HepG2 (cell line): Measurements from ENCODE around the gene PIGZ. TPM values are rescaled to one million over a fixed set of nuclear protein-coding genes. Genes with fewer than 3 reads are reported as not detected.

Source experiments
- DPF2 ChIP-seq: sonication (generic); formaldehyde crosslinking; IDR thresholded peaks from 2 replicates; pipeline ENCODE4 v1.4.0; 2020; ENCODE audit warnings: mild to moderate bottlenecking, low read depth, missing genetic modification reagents, borderline replicate concordance
- GLMP ChIP-seq: sonication (generic); formaldehyde crosslinking; IDR thresholded peaks from 2 replicates; pipeline ENCODE4 v1.9.0; 2021; ENCODE audit warnings: missing genetic modification reagents, mild to moderate bottlenecking, borderline replicate concordance
- HNRNPH1 ChIP-seq: fragments of 200-400 bp; formaldehyde crosslinking; optimal IDR thresholded peaks from 2 replicates; pipeline ENCODE3; 2017; ENCODE audit warnings: mild to moderate bottlenecking, low read depth, low read length
- HNRNPUL1 ChIP-seq: fragments of 200-400 bp; formaldehyde crosslinking; IDR thresholded peaks from 2 replicates; pipeline ENCODE4 v1.6.1; 2017; ENCODE audit warnings: low read depth, mild to moderate bottlenecking, low read length, moderate library complexity
- MATR3 ChIP-seq: sonication (generic); formaldehyde crosslinking; IDR thresholded peaks from 2 replicates; pipeline ENCODE4 v1.4.0; 2020; ENCODE audit warnings: missing genetic modification reagents
- MED1 ChIP-seq: sonication (generic); formaldehyde crosslinking; IDR thresholded peaks from 2 replicates; pipeline ENCODE4 v1.4.0; 2020; ENCODE audit warnings: missing genetic modification reagents
- SMAD1 ChIP-seq: sonication (generic); formaldehyde crosslinking; IDR thresholded peaks from 2 replicates; pipeline ENCODE4 v1.4.0; 2020; ENCODE audit warnings: missing genetic modification reagents, low read depth, mild to moderate bottlenecking, borderline replicate concordance
- SNAPC5 ChIP-seq: sonication (generic); formaldehyde crosslinking; IDR thresholded peaks from 2 replicates; pipeline ENCODE4 v1.8.1; 2023; ENCODE audit warnings: mild to moderate bottlenecking, missing genetic modification reagents, borderline replicate concordance
- TARDBP ChIP-seq: sonication (generic); formaldehyde crosslinking; IDR thresholded peaks from 2 replicates; pipeline ENCODE4 v1.8.0; 2022; ENCODE audit warnings: mild to moderate bottlenecking, missing genetic modification reagents
- TBX3 ChIP-seq: fragments of 450-650 bp; IDR thresholded peaks from 2 replicates; pipeline ENCODE4 v1.6.1; 2017; ENCODE audit warnings: antibody characterized with exemption, mild to moderate bottlenecking, inconsistent platforms, borderline replicate concordance
- ZBTB4 ChIP-seq: sonication (generic); formaldehyde crosslinking; IDR thresholded peaks from 2 replicates; pipeline ENCODE4 v1.4.0; 2020; ENCODE audit warnings: missing genetic modification reagents, mild to moderate bottlenecking, borderline replicate concordance
- ZFP90 ChIP-seq: sonication (generic); formaldehyde crosslinking; IDR thresholded peaks from 2 replicates; pipeline ENCODE4 v1.8.0; 2022; ENCODE audit warnings: missing genetic modification reagents, mild to moderate bottlenecking, inconsistent platforms, borderline replicate concordance
- ZMYM4 ChIP-seq: sonication (generic); formaldehyde crosslinking; IDR thresholded peaks from 2 replicates; pipeline ENCODE4 v1.8.1; 2023; ENCODE audit warnings: mild to moderate bottlenecking, missing genetic modification reagents
- ZNF543 ChIP-seq: sonication (generic); formaldehyde crosslinking; IDR thresholded peaks from 2 replicates; pipeline ENCODE4 v1.4.0; 2020; ENCODE audit warnings: mild to moderate bottlenecking, missing genetic modification reagents
- ZNF574 ChIP-seq: sonication (generic); formaldehyde crosslinking; IDR thresholded peaks from 2 replicates; pipeline ENCODE4 v1.4.0; 2020; ENCODE audit warnings: missing genetic modification reagents
- ZNF598 ChIP-seq: sonication (generic); formaldehyde crosslinking; IDR thresholded peaks from 2 replicates; pipeline ENCODE4 v1.5.1; 2020; ENCODE audit warnings: mild to moderate bottlenecking, missing genetic modification reagents, borderline replicate concordance
- ZNF713 ChIP-seq: sonication (generic); formaldehyde crosslinking; IDR thresholded peaks from 2 replicates; pipeline ENCODE4 v1.4.0; 2020; ENCODE audit warnings: mild to moderate bottlenecking, missing genetic modification reagents
- ZSCAN22 ChIP-seq: sonication (generic); formaldehyde crosslinking; IDR thresholded peaks from 2 replicates; pipeline ENCODE4 v1.4.0; 2020; ENCODE audit warnings: mild to moderate bottlenecking, missing genetic modification reagents
- polyA plus RNA-seq, 8 experiments: library from polyadenylated mRNA; depleted of rRNA in 3 of 8; stranded (reverse) in 7 of 8; unstranded in 1 of 8; fragments of >200 nt; fragmentation: Illumina TruSeq in 4 of 8; extraction: Trizol in 4 of 8; gene quantifications; 2 replicates each; pipeline versions ENCODE4 v1.2.1 to v1.2.3, GENCODE V29; 2011 to 2016; ENCODE audit warnings: low read depth in 4 of 8, missing spikeins in 1 of 8, mixed read lengths in 1 of 8; ENCODE audit not compliant: insufficient read depth in 1 of 8
- total RNA-seq, 5 experiments: library from RNA; depleted of rRNA; stranded (reverse); fragments of >200 nt; fragmentation: Illumina TruSeq; extraction: Trizol; gene quantifications; 2 replicates each; pipeline ENCODE4 v1.2.3, GENCODE V29; 2016; ENCODE audit warnings: low read depth in 1 of 5
- TF ChIP-seq, protein P1 (sequence below): sonication (generic); formaldehyde crosslinking; IDR thresholded peaks from 2 replicates; pipeline ENCODE4 v1.5.0; 2020; ENCODE audit warnings: missing genetic modification reagents

Gene PIGZ
- total and polyA plus RNA-seq, 2 of the 13 experiments (the other 11 are each of a cell fraction or from before 2014, with no cell fraction given): 4.7 to 60.5 TPM

- TF ChIP-seq ZNF574: peak; percentile 66
- TF ChIP-seq ZFP90 (CRISPR knock-in tag): peak; percentile 35; the same call in 1 of the 2 replicates
- peak; percentile 35; the same call in 1 of the 2 replicates for TF ChIP-seq MED1 (CRISPR knock-in tag)
- TF ChIP-seq HNRNPH1: no peak
- TF ChIP-seq HNRNPUL1: no peak
- no peak for TF ChIP-seq ZNF713
- TF ChIP-seq ZNF543 (CRISPR knock-in tag): no peak; the same call in 1 of the 2 replicates
- no peak for TF ChIP-seq SMAD1
- no peak for TF ChIP-seq TBX3
- TF ChIP-seq MATR3: no peak
- TF ChIP-seq ZNF598 (CRISPR knock-in tag): no peak
- TF ChIP-seq ZSCAN22: no peak
- peak; percentile 74; the same call in 1 of the 2 replicates for TF ChIP-seq GLMP (CRISPR knock-in tag)
- 0 out of 2 replicates have a peak, but pooled peaks have one; percentile 38 for TF ChIP-seq ZBTB4 (CRISPR knock-in tag)
- no peak for TF ChIP-seq DPF2 (CRISPR knock-in tag)
- TF ChIP-seq TARDBP (CRISPR knock-in tag): no peak
- TF ChIP-seq ZMYM4 (CRISPR knock-in tag): no peak
- TF ChIP-seq SNAPC5 (CRISPR knock-in tag): no peak
- TF ChIP-seq, protein P1, sequence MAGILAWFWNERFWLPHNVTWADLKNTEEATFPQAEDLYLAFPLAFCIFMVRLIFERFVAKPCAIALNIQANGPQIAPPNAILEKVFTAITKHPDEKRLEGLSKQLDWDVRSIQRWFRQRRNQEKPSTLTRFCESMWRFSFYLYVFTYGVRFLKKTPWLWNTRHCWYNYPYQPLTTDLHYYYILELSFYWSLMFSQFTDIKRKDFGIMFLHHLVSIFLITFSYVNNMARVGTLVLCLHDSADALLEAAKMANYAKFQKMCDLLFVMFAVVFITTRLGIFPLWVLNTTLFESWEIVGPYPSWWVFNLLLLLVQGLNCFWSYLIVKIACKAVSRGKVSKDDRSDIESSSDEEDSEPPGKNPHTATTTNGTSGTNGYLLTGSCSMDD (CRISPR knock-in tag): no peak
Observed at GRCh38 chr3:196969660-196970546, 1.3 kb upstream of the PIGZ start (continued).
